ENCODE measurements around the gene ANKRD34A. TPM values are rescaled to one million over a fixed set of nuclear protein-coding genes. Genes with fewer than 3 reads are reported as not detected.
A peak's percentile ranks its signal among the peaks of the same experiment; 100 is the strongest.

Gene ANKRD34A
- total and polyA plus RNA-seq, 2 donors = 0.19 to 0.89 TPM

GRCh38 chr1:145985129-145985501 lies 20.7 kb upstream of the ANKRD34A start:
- H3K27me3 ChIP-seq (ENCODE audit: control insufficient read depth in 2 of 2, insufficient read depth in 1 of 2, low read length in 1 of 2) = no peaks in the 10 kb centered on the region
- peaks cover 11 to 63% of the 10 kb centered on the region in 2 donors for H3K4me1 ChIP-seq (ENCODE audit: control insufficient read depth in 2 of 2, insufficient read depth in 2 of 2, low read length in 2 of 2)
- no peaks in the 10 kb centered on the region for H3K9me3 ChIP-seq (ENCODE audit: control insufficient read depth in 2 of 2, insufficient read depth in 1 of 2, low read length in 1 of 2)
- no peaks in the 10 kb centered on the region for H3K36me3 ChIP-seq (ENCODE audit: control insufficient read depth in 2 of 2, insufficient read depth in 2 of 2, low read length in 1 of 2)
- WGBS = 96% methylated on average over 2 of the region's 2 CpGs
- H3K4me3 ChIP-seq (ENCODE audit: low read length in 2 of 2) = no peak overlapping the region
- peak overlapping the region; percentile 61 to 80 for H3K27ac ChIP-seq (ENCODE audit: low read depth in 1 of 2, low read length in 1 of 2)
- DNase-seq (ENCODE audit: low read depth in 6 of 9, low spot score in 9 of 9) = no peak

DNA sequence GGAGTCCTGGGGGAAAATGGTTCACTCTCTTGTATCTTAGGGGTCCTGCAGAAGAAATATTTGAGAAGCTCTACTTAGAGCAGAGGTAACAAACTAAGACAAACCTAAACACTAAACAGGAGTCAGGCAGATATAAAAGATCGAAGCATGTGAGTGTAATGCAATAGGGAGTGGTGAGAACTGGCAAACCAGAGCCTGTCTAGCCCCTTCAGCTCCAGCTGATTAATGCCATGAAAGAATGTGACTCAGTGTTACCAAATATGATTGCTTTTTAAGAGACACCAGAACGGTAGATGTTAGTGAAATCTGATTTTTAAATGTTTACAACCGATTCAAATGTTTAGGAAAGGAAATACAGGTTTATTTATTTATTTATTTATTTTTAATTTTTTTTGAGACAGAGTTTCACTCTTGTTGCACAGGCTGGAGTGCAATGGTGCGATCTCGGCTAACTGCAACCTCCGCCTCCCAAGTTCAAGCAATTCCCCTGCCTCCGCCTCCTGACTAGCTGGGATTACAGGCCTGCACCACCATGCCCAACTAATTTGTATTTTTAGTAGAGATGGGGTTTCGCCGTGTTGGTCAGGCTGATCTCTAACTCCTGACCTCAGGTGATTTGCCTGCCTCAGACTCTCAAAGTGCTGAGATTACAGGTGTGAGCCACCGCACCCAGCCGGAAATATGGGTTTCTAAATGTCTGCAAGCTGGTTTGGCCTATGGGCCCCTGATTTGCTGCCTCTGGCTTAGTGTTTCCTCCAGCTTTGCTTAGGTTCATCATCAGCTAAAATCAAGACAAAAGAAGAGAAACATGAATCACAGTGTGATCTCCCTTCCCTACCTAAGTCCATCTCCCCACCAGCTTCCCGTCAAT lies 19.8 kb upstream of the ANKRD34A start:
- Histone ChIP-seq H3K36me3 (ENCODE audit: control insufficient read depth in 2 of 2, insufficient read depth in 2 of 2, low read length in 1 of 2) (no peaks in the 10 kb centered on the region), H3K9me3 (ENCODE audit: control insufficient read depth in 2 of 2, insufficient read depth in 1 of 2, low read length in 1 of 2) (no peaks in the 10 kb centered on the region), H3K4me1 (ENCODE audit: control insufficient read depth in 2 of 2, insufficient read depth in 2 of 2, low read length in 2 of 2) (peaks cover 20 to 70% of the 10 kb centered on the region in 2 donors), H3K27me3 (ENCODE audit: control insufficient read depth in 2 of 2, insufficient read depth in 1 of 2, low read length in 1 of 2) (no peaks in the 10 kb centered on the region), H3K4me3 (ENCODE audit: low read length in 2 of 2) (no peak overlapping the region), H3K27ac (ENCODE audit: low read depth in 1 of 2, low read length in 1 of 2) (peak overlapping the region in 1 of 2 donors; percentile 62)
- 95% methylated on average over 12 of the region's 12 CpGs for WGBS
- DNase-seq (ENCODE audit: low read depth in 6 of 9, low spot score in 9 of 9) = no peak

DNA sequence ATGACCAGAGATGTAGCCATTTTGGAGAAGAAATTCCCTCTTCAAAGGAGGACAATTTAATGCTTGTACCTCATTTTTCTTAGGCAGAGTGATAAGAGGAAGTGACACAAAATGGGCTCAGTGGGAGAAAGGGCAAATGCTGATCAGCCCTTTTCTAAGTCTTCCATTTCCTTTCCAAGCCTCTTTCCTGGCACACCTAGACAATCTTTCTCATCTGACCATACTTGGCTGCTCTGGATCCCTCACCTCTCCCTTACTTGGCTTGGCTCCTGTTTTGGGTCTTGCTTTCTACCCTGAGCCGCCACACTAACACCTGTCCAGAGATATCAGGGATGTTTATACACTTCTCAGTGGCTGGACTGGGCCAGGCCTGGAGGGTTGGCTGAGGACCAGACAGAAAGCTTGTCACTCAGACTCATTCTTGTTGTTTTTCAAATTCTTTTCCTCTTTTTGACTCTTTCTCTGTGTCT lies 18.9 kb upstream of the ANKRD34A start:
- Histone ChIP-seq H3K36me3 (ENCODE audit: control insufficient read depth in 2 of 2, insufficient read depth in 2 of 2, low read length in 1 of 2) (no peaks in the 10 kb centered on the region), H3K4me1 (ENCODE audit: control insufficient read depth in 2 of 2, insufficient read depth in 2 of 2, low read length in 2 of 2) (peaks cover 26 to 72% of the 10 kb centered on the region in 2 donors), H3K9me3 (ENCODE audit: control insufficient read depth in 2 of 2, insufficient read depth in 1 of 2, low read length in 1 of 2) (no peaks in the 10 kb centered on the region), H3K4me3 (ENCODE audit: low read length in 2 of 2) (no peak overlapping the region), H3K27ac (ENCODE audit: low read depth in 1 of 2, low read length in 1 of 2) (peak overlapping the region; percentile 42 to 77), H3K27me3 (ENCODE audit: control insufficient read depth in 2 of 2, insufficient read depth in 1 of 2, low read length in 1 of 2) (no peaks in the 10 kb centered on the region)
- DNase-seq (ENCODE audit: low read depth in 6 of 9, low spot score in 9 of 9) = no peak
- 100% methylated on average over 1 of the region's 1 CpG for WGBS

DNA sequence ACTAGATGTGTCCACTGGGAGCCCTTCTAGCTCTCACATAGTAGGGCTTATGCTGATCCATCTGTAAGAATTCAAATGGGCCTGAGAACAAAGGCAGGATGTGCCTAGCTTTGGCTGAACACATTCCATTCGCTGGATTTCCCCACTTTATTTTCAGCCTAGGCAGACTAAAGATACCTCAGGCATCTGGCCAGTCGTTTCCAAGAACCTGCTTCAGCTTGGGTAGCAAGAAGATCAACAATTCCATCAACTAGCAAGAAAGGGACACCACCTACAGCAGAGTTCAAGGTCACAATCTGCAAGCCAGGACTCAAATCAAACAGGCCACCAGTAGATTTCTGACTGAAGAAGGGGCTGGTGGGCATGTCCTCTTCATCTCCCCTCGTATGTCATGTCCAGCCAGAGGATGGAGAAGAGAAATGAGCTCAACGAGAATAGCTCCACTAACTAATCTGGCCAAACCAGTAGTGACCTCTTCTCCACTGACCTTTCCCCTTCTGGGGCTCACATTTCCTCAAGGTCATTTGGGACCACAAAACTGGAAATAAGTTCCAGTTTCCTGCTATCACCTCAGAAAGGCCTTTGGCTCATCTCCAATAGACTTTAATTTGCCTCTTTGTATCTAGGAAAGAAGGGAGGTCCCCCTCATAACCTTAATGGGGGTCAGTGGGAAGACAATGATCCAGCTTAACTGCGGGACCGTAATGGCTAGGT lies 17.8 kb upstream of the ANKRD34A start:
- peak overlapping the region; percentile 11 to 39 for H3K27ac ChIP-seq (ENCODE audit: low read depth in 1 of 2, low read length in 1 of 2)
- H3K36me3 ChIP-seq (ENCODE audit: control insufficient read depth in 2 of 2, insufficient read depth in 2 of 2, low read length in 1 of 2) = no peaks in the 10 kb centered on the region
- H3K9me3 ChIP-seq (ENCODE audit: control insufficient read depth in 2 of 2, insufficient read depth in 1 of 2, low read length in 1 of 2) = no peaks in the 10 kb centered on the region
- WGBS = 93% methylated on average over 6 of the region's 6 CpGs
- no peak overlapping the region for H3K4me3 ChIP-seq (ENCODE audit: low read length in 2 of 2)
- no peaks in the 10 kb centered on the region for H3K27me3 ChIP-seq (ENCODE audit: control insufficient read depth in 2 of 2, insufficient read depth in 1 of 2, low read length in 1 of 2)
- peaks cover 34 to 82% of the 10 kb centered on the region in 2 donors for H3K4me1 ChIP-seq (ENCODE audit: control insufficient read depth in 2 of 2, insufficient read depth in 2 of 2, low read length in 2 of 2)
- DNase-seq (ENCODE audit: low read depth in 6 of 9, low spot score in 9 of 9) = no peak

DNA sequence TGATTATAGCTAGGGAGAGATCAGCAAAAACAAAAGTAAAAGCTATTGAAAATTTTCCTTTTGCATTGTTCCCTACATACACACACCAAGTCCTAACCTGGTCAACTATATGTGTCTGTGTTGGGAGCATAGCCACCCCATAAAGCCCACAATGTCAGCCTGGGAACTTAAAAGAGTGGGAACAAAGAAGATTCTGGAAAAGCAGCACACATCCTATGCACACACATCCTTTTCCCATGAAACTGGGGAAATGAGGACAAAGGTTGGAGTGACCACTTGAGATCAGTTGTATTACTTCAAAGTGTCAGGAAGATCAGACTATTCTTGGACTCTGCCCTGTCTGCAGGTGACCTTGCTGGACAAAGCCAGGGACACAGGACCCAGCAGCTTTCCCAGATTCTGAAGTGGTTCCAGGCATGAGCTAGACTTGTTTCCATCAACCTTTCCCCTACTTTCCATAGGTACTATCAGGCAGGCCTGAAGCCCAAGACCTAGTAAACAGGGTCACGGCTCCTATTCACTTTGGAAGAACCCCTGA lies 16.2 kb upstream of the ANKRD34A start:
- H3K36me3 ChIP-seq (ENCODE audit: control insufficient read depth in 2 of 2, insufficient read depth in 2 of 2, low read length in 1 of 2) = no peaks in the 10 kb centered on the region
- no peaks in the 10 kb centered on the region for H3K27me3 ChIP-seq (ENCODE audit: control insufficient read depth in 2 of 2, insufficient read depth in 1 of 2, low read length in 1 of 2)
- peak overlapping the region; percentile 85 to 98 for H3K27ac ChIP-seq (ENCODE audit: low read depth in 1 of 2, low read length in 1 of 2)
- H3K4me1 ChIP-seq (ENCODE audit: control insufficient read depth in 2 of 2, insufficient read depth in 2 of 2, low read length in 2 of 2) = peaks cover 34 to 78% of the 10 kb centered on the region in 2 donors
- WGBS = 96% methylated on average over 1 of the region's 1 CpG
- H3K4me3 ChIP-seq (ENCODE audit: low read length in 2 of 2) = peak overlapping the region in 1 of 2 donors; percentile 16
- no peak for DNase-seq (ENCODE audit: low read depth in 6 of 9, low spot score in 9 of 9)
- H3K9me3 ChIP-seq (ENCODE audit: control insufficient read depth in 2 of 2, insufficient read depth in 1 of 2, low read length in 1 of 2) = no peaks in the 10 kb centered on the region

DNA sequence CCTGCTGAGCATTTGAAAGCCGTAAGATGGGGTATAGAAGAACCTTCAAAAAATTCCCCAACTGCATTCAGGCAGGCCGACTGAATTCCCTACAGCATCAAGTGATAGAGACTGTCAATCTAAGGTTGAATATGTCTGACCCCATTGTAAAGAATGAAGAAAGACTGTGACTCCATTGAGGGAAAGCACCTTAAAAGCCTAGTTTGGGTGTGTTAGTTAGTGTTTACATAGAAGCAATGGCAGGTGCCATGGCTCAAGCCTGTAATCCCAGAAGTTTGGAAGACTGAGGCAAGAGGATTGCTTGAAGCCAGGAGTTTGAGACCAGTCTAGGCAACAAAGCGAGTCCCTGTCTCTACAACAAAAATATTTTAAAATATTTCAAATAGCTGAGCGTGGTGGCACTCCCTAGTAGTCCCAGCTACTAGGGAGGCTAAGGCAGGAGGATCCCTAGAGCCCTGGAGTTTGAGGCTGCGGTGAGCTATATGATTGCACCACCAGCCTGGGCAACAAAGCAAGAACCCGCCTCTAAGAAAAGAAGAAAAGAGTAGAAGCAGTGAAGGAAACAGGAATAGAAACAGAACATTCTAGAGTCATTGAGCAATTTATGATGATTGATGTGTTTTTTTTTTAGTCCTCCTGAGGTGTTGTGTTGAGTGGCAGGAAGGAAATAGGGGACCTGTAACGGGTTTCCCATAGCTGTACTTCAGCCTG lies 15.5 kb upstream of the ANKRD34A start:
- Histone ChIP-seq H3K9me3 (ENCODE audit: control insufficient read depth in 2 of 2, insufficient read depth in 1 of 2, low read length in 1 of 2) (no peaks in the 10 kb centered on the region), H3K4me3 (ENCODE audit: low read length in 2 of 2) (peak overlapping the region in 1 of 2 donors; percentile 38), H3K4me1 (ENCODE audit: control insufficient read depth in 2 of 2, insufficient read depth in 2 of 2, low read length in 2 of 2) (peaks cover 31 to 71% of the 10 kb centered on the region in 2 donors), H3K27ac (ENCODE audit: low read depth in 1 of 2, low read length in 1 of 2) (peak overlapping the region; percentile 96 to 98), H3K27me3 (ENCODE audit: control insufficient read depth in 2 of 2, insufficient read depth in 1 of 2, low read length in 1 of 2) (no peaks in the 10 kb centered on the region), H3K36me3 (ENCODE audit: control insufficient read depth in 2 of 2, insufficient read depth in 2 of 2, low read length in 1 of 2) (no peaks in the 10 kb centered on the region)
- 32% methylated on average over 7 of the region's 7 CpGs for WGBS
- peak in 1 of 9 donors; percentile 72 for DNase-seq (ENCODE audit: low read depth in 6 of 9, low spot score in 9 of 9)

GRCh38 chr1:145978854-145979745 lies 14.7 kb upstream of the ANKRD34A start:
- Histone ChIP-seq H3K9me3 (ENCODE audit: control insufficient read depth in 2 of 2, insufficient read depth in 1 of 2, low read length in 1 of 2) (no peaks in the 10 kb centered on the region), H3K4me1 (ENCODE audit: control insufficient read depth in 2 of 2, insufficient read depth in 2 of 2, low read length in 2 of 2) (peaks cover 31 to 65% of the 10 kb centered on the region in 2 donors), H3K27ac (ENCODE audit: low read depth in 1 of 2, low read length in 1 of 2) (peak overlapping the region; percentile 96 to 98), H3K4me3 (ENCODE audit: low read length in 2 of 2) (peak overlapping the region; percentile 22 to 38), H3K27me3 (ENCODE audit: control insufficient read depth in 2 of 2, insufficient read depth in 1 of 2, low read length in 1 of 2) (no peaks in the 10 kb centered on the region), H3K36me3 (ENCODE audit: control insufficient read depth in 2 of 2, insufficient read depth in 2 of 2, low read length in 1 of 2) (no peaks in the 10 kb centered on the region)
- 25% methylated on average over 9 of the region's 9 CpGs for WGBS
- DNase-seq (ENCODE audit: low read depth in 6 of 9, low spot score in 9 of 9) = peak in 5 of 9 donors; percentile 50 to 90 (median 74)

- H3K27me3 ChIP-seq (ENCODE audit: control insufficient read depth in 2 of 2, insufficient read depth in 1 of 2, low read length in 1 of 2) = no peaks in the 10 kb centered on the region
- peak overlapping the region in 1 of 2 donors; percentile 38 for H3K4me3 ChIP-seq (ENCODE audit: low read length in 2 of 2)
- H3K27ac ChIP-seq (ENCODE audit: low read depth in 1 of 2, low read length in 1 of 2) = peak overlapping the region; percentile 96 to 98
- no peak for DNase-seq (ENCODE audit: low read depth in 6 of 9, low spot score in 9 of 9)
- H3K4me1 ChIP-seq (ENCODE audit: control insufficient read depth in 2 of 2, insufficient read depth in 2 of 2, low read length in 2 of 2) = peaks cover 31 to 63% of the 10 kb centered on the region in 2 donors
- no peaks in the 10 kb centered on the region for H3K36me3 ChIP-seq (ENCODE audit: control insufficient read depth in 2 of 2, insufficient read depth in 2 of 2, low read length in 1 of 2)
- no peaks in the 10 kb centered on the region for H3K9me3 ChIP-seq (ENCODE audit: control insufficient read depth in 2 of 2, insufficient read depth in 1 of 2, low read length in 1 of 2)
Observed at GRCh38 chr1:145978471-145978853, 14.1 kb upstream of the ANKRD34A start.
